Parathyroid adenoma (tissue), 2 donors: Measurements from ENCODE around the gene LRRC37A3.
"Not testable (repeated sequence)": the region's sequence is repeated elsewhere in the genome, so short reads cannot be mapped to it uniquely, and the experiment has no call there.

ENCODE experiments used
- H2AFZ ChIP-seq: fragments of 300-600 bp; sonication (generic); one replicate; pipeline ENCODE4 v1.7.0; 2017; ENCODE audit warnings: antibody characterized with exemption, mild to moderate bottlenecking
- H3K27ac ChIP-seq: fragments of 300-600 bp; sonication (generic); one replicate; pipeline ENCODE4 v1.7.0; 2017
- H3K27me3 ChIP-seq: fragments of 300-600 bp; sonication (generic); one replicate; pipeline ENCODE4 v1.7.0; 2017; ENCODE audit warnings: low read length; ENCODE audit not compliant: control insufficient read depth, insufficient read depth
- H3K36me3 ChIP-seq: fragments of 300-600 bp; sonication (generic); one replicate; pipeline ENCODE4 v1.7.0; 2017; ENCODE audit warnings: low read length; ENCODE audit not compliant: control insufficient read depth, insufficient read depth
- H3K4me1 ChIP-seq: fragments of 300-600 bp; sonication (generic); one replicate; pipeline ENCODE4 v1.7.0; 2017; ENCODE audit warnings: control low read depth
- H3K4me2 ChIP-seq: fragments of 300-600 bp; sonication (generic); one replicate; pipeline ENCODE4 v1.7.0; 2017; ENCODE audit warnings: low read length
- H3K4me3 ChIP-seq: fragments of 300-600 bp; sonication (generic); one replicate; pipeline ENCODE4 v1.7.0; 2017; ENCODE audit warnings: low read depth, low read length
- H3K79me2 ChIP-seq: fragments of 300-600 bp; sonication (generic); one replicate; pipeline ENCODE4 v1.7.0; 2017; ENCODE audit warnings: control low read depth
- H3K9ac ChIP-seq: fragments of 300-600 bp; sonication (generic); one replicate; pipeline ENCODE4 v1.7.0; 2017; ENCODE audit warnings: mild to moderate bottlenecking
- H3K9me3 ChIP-seq: fragments of 300-600 bp; sonication (generic); one replicate; pipeline ENCODE4 v1.7.0; 2017; ENCODE audit warnings: low read length; ENCODE audit not compliant: control insufficient read depth
- donor health status: primary hyperparathyroidism.

The LRRC37A3 gene

DNA sequence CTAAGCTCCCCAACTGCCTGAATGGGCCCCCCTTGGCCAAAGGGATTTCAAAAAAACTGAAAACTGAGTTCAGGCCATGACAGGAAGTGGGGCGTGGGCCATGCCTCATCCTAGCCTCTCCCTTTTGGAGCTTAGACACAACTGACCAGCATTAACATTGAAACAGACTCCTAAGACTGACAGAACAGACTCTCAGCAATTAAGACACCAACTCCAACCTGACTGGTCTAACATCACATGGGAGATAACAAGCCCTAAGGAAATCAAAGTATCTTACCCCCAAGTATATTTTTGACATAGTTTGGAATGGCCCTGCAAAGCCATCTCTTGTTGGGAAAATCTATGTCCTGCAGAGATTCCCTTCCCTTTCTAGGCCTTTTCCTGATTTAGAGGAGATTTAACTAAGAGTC is 88.6 kb downstream of the LRRC37A3 start:
- H3K9me3 ChIP-seq, H3K36me3 ChIP-seq, H3K27me3 ChIP-seq, H3K79me2 ChIP-seq, H3K4me3 ChIP-seq, H3K27ac ChIP-seq, H3K9ac ChIP-seq, H3K4me1 ChIP-seq, H2AFZ ChIP-seq, H3K4me2 ChIP-seq: not testable (repeated sequence)

DNA sequence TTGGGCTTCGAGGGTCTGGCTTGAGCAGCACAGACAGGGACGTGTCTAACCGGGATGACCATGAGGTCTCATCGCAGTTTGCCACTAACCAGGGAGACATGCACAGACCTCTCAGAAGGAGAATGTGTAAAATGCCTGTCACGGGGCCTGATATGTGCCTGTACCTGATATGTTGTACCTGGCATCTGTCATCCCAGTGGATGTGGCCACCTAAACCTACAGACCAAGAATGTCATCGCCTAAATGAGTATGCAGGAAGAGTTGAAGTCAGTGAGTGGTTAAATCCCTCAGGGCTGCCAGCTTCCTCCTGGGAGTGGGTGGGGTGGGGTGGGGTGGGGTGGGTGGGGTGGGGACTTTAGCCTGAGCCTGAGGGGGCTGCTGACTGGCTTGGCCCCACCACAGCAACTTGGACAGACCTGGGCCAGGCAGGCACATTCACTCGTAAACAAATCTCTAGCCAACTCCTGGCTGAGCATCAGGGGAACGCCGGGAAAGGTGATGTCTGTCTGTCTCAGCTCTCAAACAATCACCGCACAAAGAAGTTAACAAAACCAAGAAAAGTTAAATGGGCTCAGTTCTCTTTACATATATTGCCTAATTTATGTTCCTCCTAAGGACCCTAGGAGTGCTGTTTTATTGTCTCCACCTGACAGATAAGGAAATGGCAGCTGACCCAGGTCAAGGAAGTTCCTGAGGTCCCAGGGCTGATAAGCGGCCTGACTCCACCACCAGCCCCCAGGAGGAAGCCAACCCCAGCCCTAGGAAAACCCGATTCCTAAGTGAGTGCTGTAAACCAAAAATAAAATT is 89.3 kb downstream of the LRRC37A3 start:
- H3K4me3 ChIP-seq, result not testable (repeated sequence)

DNA sequence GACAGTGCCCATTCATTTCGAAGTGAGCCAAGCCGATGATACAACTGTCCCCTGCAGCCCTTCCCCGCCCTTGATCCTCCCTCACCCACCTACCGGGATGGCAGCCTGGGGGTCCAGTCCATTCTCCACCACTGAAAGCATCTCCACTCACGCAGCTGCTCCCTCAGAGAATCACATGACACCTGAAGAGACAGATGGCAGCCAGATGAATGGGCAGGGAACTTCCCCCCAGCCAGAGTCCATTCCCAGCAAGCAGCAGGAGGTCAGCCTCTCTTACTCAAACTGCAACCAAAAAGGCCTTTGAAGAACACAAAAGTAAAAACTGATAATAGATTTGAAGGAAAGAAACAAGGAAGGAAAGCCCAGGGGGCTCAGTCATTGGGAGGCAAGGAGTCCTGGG is 90.2 kb downstream of the LRRC37A3 start:
- not testable (repeated sequence) for H3K4me1 ChIP-seq, H3K79me2 ChIP-seq, H2AFZ ChIP-seq, H3K9ac ChIP-seq, H3K27me3 ChIP-seq, H3K4me2 ChIP-seq, H3K36me3 ChIP-seq, H3K4me3 ChIP-seq, H3K27ac ChIP-seq, H3K9me3 ChIP-seq

More for the DNA sequence above, 89.3 kb downstream of the LRRC37A3 start:
- H3K79me2 ChIP-seq, H3K9me3 ChIP-seq, H3K4me1 ChIP-seq, H3K4me2 ChIP-seq, H3K27ac ChIP-seq, H2AFZ ChIP-seq, H3K9ac ChIP-seq, H3K27me3 ChIP-seq, H3K36me3 ChIP-seq: not testable (repeated sequence)

DNA sequence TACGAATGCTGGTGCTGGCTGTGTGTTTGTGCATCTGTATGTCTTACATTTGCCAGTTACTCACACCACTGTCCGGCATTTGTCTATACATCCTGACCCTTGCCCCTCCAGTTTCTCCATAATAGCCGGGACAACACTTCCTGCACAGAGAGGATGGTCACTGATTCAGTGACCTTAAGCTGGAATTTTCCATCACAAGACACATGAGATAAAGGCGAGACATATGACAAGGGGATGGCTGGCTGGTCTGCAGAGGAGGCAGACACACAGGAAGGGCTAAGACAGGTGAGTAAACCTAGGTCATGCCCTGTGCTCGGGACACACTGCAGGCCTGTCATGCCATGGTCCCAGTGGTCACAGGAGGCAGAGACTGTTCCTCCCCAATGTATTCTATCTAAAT is 100.4 kb downstream of the LRRC37A3 start:
- not testable (repeated sequence) for H3K9ac ChIP-seq, H3K4me3 ChIP-seq, H3K4me2 ChIP-seq, H3K79me2 ChIP-seq, H2AFZ ChIP-seq, H3K27ac ChIP-seq, H3K36me3 ChIP-seq, H3K4me1 ChIP-seq, H3K9me3 ChIP-seq, H3K27me3 ChIP-seq

DNA sequence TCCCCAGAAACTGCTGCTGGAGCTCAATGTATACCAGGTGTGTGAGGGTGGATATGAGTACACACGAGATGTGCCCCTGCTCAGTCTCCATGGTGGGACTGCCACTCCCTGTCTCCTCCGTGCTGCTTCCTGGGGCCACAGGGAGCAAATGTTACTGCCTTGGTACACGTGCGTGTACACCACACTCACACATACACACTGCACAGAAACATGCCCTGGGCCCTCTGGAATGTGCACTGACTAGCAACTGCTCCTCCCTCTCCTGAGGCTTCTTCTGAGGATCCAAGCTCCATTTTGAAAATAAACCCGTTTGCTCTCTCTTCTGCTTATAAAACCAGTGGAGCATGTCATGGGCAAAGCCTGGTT is 103.5 kb downstream of the LRRC37A3 start:
- H3K79me2 ChIP-seq, H3K27ac ChIP-seq, H3K36me3 ChIP-seq, H3K27me3 ChIP-seq, H3K9ac ChIP-seq, H3K9me3 ChIP-seq, H2AFZ ChIP-seq, H3K4me3 ChIP-seq, H3K4me2 ChIP-seq, H3K4me1 ChIP-seq: not testable (repeated sequence)

DNA sequence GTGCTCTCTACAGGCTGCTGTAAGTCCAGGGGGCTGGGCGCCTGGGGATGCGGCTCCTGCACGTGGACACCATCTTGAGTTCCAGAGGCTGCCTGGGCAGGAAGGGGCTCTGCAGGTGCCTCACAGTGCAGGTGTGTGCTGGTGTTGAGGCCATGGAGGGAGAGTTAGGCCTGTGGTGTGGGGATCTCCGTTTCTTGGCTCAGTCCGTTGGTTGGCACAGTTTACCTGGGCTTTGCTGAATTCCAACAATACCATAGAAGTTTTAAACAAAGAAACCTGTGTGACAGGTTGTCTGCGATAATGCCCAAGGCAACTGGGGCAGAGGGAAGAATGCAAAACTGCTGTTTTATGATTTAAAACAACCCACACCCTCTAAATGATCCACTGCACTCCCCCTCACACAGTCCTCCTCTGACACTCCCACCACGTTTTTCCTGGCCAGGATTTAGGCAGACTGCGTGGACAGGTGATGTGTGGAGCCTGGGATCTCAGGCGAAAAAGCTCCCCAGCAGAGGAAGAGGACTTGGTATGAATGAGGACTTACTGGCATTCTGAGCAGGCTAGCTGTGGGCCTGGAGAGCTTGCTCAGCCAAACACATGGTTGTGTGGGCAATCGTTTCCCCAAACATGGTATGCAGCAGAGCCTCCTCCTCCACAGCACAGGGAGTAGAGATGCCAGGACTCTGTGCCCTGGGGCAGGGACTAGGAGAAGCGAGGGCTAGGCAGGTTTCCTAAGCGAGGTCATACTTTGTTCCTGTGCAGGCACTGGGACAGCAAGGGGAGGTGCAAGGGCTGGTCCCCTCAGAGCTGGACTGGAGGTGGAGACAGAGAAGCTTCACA is 104.1 kb downstream of the LRRC37A3 start:
- not testable (repeated sequence) for H3K27ac ChIP-seq, H3K4me3 ChIP-seq, H3K4me1 ChIP-seq, H3K27me3 ChIP-seq, H3K9me3 ChIP-seq, H3K4me2 ChIP-seq, H3K36me3 ChIP-seq, H3K79me2 ChIP-seq, H2AFZ ChIP-seq, H3K9ac ChIP-seq

DNA sequence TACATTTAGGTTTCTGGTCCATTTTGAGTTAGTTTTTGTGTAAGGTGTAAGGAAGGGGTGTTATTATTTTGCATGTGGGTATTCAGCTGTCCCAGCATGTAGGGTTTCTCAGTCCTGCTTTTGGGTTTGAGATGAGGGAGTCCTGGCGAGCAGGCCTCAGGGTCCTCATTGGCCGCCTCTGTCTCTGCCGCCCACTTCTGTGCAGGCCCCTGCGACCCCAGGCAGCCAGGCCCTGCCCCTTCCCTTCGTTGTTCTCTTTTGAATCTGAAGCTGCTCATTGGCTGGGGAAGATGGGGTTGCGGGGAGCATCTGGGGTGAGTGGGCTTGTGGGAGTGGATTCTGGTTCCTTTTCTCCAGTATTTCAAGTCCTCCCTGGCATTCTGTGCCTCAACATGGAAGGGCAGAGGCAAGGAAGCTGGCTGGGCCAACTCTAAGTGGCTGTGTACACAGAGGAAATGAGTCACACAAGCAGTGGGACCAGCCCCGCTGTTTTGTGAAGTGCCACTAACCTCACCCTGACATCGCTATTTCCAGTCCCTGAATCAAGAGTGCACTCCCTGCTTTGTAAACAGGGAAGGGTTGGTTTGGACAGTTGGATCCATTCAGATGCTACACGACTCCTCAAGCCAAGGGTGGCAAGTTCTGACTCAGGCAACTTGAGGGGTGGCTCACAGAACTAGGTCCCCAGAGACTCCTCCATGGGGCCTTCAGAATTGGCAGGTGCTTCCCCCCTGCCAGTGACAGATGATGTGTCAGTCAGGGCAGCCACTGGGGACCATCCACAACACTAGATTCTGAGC is 110.9 kb downstream of the LRRC37A3 start:
- H3K4me2 ChIP-seq, H3K9ac ChIP-seq, H3K79me2 ChIP-seq, H3K27ac ChIP-seq, H3K9me3 ChIP-seq, H3K4me3 ChIP-seq, H3K36me3 ChIP-seq, H3K4me1 ChIP-seq, H3K27me3 ChIP-seq, H2AFZ ChIP-seq: not testable (repeated sequence)
